ENCODE results near the gene NR2F2. TPM values are rescaled to one million over a fixed set of nuclear protein-coding genes. Genes with fewer than 3 reads are reported as not detected.

The NR2F2 gene
- total and polyA plus RNA-seq, 4 donors = 15.0 to 73.5 (median 35.4) TPM

- peak in 1 of 3 donors; percentile 56 for DNase-seq
- H3K9me3 ChIP-seq (ENCODE audit: control insufficient read depth in 4 of 4, insufficient read depth in 3 of 4, low read length in 3 of 4) = no peaks in the 10 kb centered on the region
- no peak for TF ChIP-seq CTCF (IDR thresholded peaks at IDR 0.05; ENCODE audit: control extremely low read depth, extremely low read depth)
- H3K27ac ChIP-seq (ENCODE audit: low read depth in 1 of 2, low read length in 1 of 2) = peak overlapping the region; percentile 52 to 86
- H3K36me3 ChIP-seq (ENCODE audit: control insufficient read depth in 4 of 4, insufficient read depth in 4 of 4, low read length in 4 of 4) = no peaks in the 10 kb centered on the region
- peaks cover 0 to 48% (median 4%) of the 10 kb centered on the region in 5 donors for H3K4me1 ChIP-seq (ENCODE audit: control insufficient read depth in 5 of 5, insufficient read depth in 5 of 5, low read length in 5 of 5)
- no peak overlapping the region for H3K4me3 ChIP-seq
- WGBS, 2 donors = 36 to 58% methylated on average over 29 of the region's 29 CpGs
- ATAC-seq (ENCODE audit: insufficient read depth, low FRiP score) = no peak
- peaks cover 3 to 5% (median 3%) of the 10 kb centered on the region in 3 donors for H3K27me3 ChIP-seq (ENCODE audit: control insufficient read depth in 3 of 3, insufficient read depth in 3 of 3, low read length in 2 of 3)
- peak overlapping the region in 1 of 2 donors; percentile 98 for H3K9ac ChIP-seq (ENCODE audit: insufficient read depth in 1 of 2, low read length in 2 of 2)
Observed at GRCh38 chr15:96323319-96324145, 7.0 kb upstream of the NR2F2 start.

- 23 to 39% methylated on average over 12 of the region's 12 CpGs for WGBS, 2 donors
- peak overlapping the region in 1 of 2 donors; percentile 84 for H3K27ac ChIP-seq (ENCODE audit: low read depth in 1 of 2, low read length in 1 of 2)
- no peaks in the 10 kb centered on the region for H3K36me3 ChIP-seq (ENCODE audit: control insufficient read depth in 4 of 4, insufficient read depth in 4 of 4, low read length in 4 of 4)
- no peaks in the 10 kb centered on the region for H3K9me3 ChIP-seq (ENCODE audit: control insufficient read depth in 4 of 4, insufficient read depth in 3 of 4, low read length in 3 of 4)
- H3K4me1 ChIP-seq (ENCODE audit: control insufficient read depth in 5 of 5, insufficient read depth in 5 of 5, low read length in 5 of 5) = peaks cover 0 to 47% (median 5%) of the 10 kb centered on the region in 5 donors
- H3K27me3 ChIP-seq (ENCODE audit: control insufficient read depth in 3 of 3, insufficient read depth in 3 of 3, low read length in 2 of 3) = peaks cover 3 to 5% (median 3%) of the 10 kb centered on the region in 3 donors
- H3K4me3 ChIP-seq = no peak overlapping the region
- ATAC-seq (ENCODE audit: insufficient read depth, low FRiP score) = no peak
- DNase-seq = peak; percentile 20 to 63 (median 57)
- H3K9ac ChIP-seq (ENCODE audit: insufficient read depth in 1 of 2, low read length in 2 of 2) = peak overlapping the region in 1 of 2 donors; percentile 98
- no peak for TF ChIP-seq CTCF (IDR thresholded peaks at IDR 0.05; ENCODE audit: control extremely low read depth, extremely low read depth)
Observed at GRCh38 chr15:96324192-96324895, 6.2 kb upstream of the NR2F2 start.

- no peak for TF ChIP-seq CTCF (IDR thresholded peaks at IDR 0.05; ENCODE audit: control extremely low read depth, extremely low read depth)
- Histone ChIP-seq H3K27ac (ENCODE audit: low read depth in 1 of 2, low read length in 1 of 2) (peak overlapping the region in 1 of 2 donors; percentile 82), H3K36me3 (ENCODE audit: control insufficient read depth in 4 of 4, insufficient read depth in 4 of 4, low read length in 4 of 4) (no peaks in the 10 kb centered on the region), H3K27me3 (ENCODE audit: control insufficient read depth in 3 of 3, insufficient read depth in 3 of 3, low read length in 2 of 3) (peaks cover 2 to 5% (median 3%) of the 10 kb centered on the region in 3 donors), H3K9me3 (ENCODE audit: control insufficient read depth in 4 of 4, insufficient read depth in 3 of 4, low read length in 3 of 4) (no peaks in the 10 kb centered on the region), H3K4me1 (ENCODE audit: control insufficient read depth in 5 of 5, insufficient read depth in 5 of 5, low read length in 5 of 5) (peaks cover 0 to 50% (median 5%) of the 10 kb centered on the region in 5 donors), H3K9ac (ENCODE audit: insufficient read depth in 1 of 2, low read length in 2 of 2) (peak overlapping the region in 1 of 2 donors; percentile 98), H3K4me3 (peak overlapping the region; percentile 3)
- DNase-seq (peak in 1 of 3 donors; percentile 67), ATAC-seq (ENCODE audit: insufficient read depth, low FRiP score) (no peak)
- 14 to 23% methylated on average over 6 of the region's 6 CpGs for WGBS, 2 donors
Observed at GRCh38 chr15:96324940-96325540, 5.5 kb upstream of the NR2F2 start.
